ENCODE results near the gene MAP3K21.

GRCh38 chr1:233333086-233333485 is 5.6 kb downstream of the MAP3K21 start:
- TF ChIP-seq CTCF (IDR thresholded peaks at IDR 0.05) (no peak), EZH2 (IDR thresholded peaks at IDR 0.05) (no peak)
